Suprapubic skin (tissue), 3 donors: ENCODE results near the gene CAPS.

Source experiments
- POLR2A ChIP-seq, 2 donors: fragments of 450-650 bp; IDR thresholded peaks; one replicate each; pipeline ENCODE4 v1.6.1; 2017; ENCODE audit warnings: antibody characterized with exemption in 2 of 2, mild to moderate bottlenecking in 2 of 2, moderate library complexity in 2 of 2
- TF ChIP-seq, protein P1 (sequence below), 2 donors: fragments of 200-600 bp in 1 of 2; fragments of 450-650 bp in 1 of 2; sonication (generic) in 1 of 2; IDR thresholded peaks; one replicate each; pipeline ENCODE4 v1.5.1; 2016 to 2019; ENCODE audit warnings: antibody characterized with exemption in 2 of 2, mild to moderate bottlenecking in 1 of 2, moderate library complexity in 1 of 2

DNA sequence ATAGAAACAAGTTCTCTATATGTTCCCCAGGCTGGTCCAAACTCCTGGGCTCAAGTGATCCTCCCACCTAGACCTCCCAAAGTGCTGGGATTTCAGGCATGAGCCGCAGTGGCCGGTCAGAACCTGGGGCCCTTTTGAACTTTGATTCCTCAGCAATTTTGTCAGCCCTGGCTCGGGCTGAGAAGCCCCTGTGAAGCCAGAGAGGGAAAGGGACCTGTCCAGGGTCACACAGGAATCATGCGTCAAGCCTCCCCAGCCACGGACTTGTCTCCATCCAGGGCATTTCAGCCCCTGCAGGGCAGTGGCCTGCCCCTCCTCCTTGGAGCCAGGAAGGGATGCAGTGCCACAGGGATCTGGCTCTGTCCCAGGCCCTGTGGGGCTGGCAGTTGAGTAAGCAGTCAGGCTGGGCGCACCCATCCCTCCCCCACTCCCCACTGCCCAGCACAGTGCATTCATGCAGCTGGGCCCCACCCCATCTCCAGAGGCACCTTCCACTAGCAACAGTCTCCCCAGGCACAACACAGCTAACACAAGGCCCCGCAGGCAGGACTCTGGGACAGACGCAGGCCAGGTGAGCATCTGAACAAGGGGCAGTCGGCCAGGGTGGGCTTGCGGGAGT lies at the start of gene CAPS:
- TF ChIP-seq POLR2A (IDR thresholded peaks at IDR 0.05): no peak
- TF ChIP-seq, protein P1, sequence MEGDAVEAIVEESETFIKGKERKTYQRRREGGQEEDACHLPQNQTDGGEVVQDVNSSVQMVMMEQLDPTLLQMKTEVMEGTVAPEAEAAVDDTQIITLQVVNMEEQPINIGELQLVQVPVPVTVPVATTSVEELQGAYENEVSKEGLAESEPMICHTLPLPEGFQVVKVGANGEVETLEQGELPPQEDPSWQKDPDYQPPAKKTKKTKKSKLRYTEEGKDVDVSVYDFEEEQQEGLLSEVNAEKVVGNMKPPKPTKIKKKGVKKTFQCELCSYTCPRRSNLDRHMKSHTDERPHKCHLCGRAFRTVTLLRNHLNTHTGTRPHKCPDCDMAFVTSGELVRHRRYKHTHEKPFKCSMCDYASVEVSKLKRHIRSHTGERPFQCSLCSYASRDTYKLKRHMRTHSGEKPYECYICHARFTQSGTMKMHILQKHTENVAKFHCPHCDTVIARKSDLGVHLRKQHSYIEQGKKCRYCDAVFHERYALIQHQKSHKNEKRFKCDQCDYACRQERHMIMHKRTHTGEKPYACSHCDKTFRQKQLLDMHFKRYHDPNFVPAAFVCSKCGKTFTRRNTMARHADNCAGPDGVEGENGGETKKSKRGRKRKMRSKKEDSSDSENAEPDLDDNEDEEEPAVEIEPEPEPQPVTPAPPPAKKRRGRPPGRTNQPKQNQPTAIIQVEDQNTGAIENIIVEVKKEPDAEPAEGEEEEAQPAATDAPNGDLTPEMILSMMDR (IDR thresholded peaks at IDR 0.05): no peak
